ENCODE results near the gene SGCE.

The SGCE gene

GRCh38 chr7:94567396-94567795 lies 88.5 kb downstream of the SGCE start:
- Histone ChIP-seq H3K4me1 (ENCODE audit: insufficient read depth, low read length) (no peaks in the 10 kb centered on the region), H3K4me3 (ENCODE audit: low read length) (no peak overlapping the region), H3K36me3 (ENCODE audit: insufficient read depth, low read length) (no peaks in the 10 kb centered on the region), H3K9me3 (ENCODE audit: low read length) (peaks cover 3% of the 10 kb centered on the region), H3K27me3 (ENCODE audit: insufficient read depth, low read length) (no peaks in the 10 kb centered on the region), H2AFZ (ENCODE audit: low read depth, low read length) (no peak overlapping the region)

- H3K27me3 ChIP-seq (ENCODE audit: insufficient read depth, low read length) = no peaks in the 10 kb centered on the region
- H2AFZ ChIP-seq (ENCODE audit: low read depth, low read length) = no peak overlapping the region
- no peak overlapping the region for H3K4me3 ChIP-seq (ENCODE audit: low read length)
- no peaks in the 10 kb centered on the region for H3K36me3 ChIP-seq (ENCODE audit: insufficient read depth, low read length)
- H3K9me3 ChIP-seq (ENCODE audit: low read length) = no peaks in the 10 kb centered on the region
- H3K4me1 ChIP-seq (ENCODE audit: insufficient read depth, low read length) = no peaks in the 10 kb centered on the region
Observed at GRCh38 chr7:94565247-94565894, 90.6 kb downstream of the SGCE start.

- Histone ChIP-seq H3K27me3 (ENCODE audit: insufficient read depth, low read length) (no peaks in the 10 kb centered on the region), H2AFZ (ENCODE audit: low read depth, low read length) (no peak overlapping the region)
Observed at GRCh38 chr7:94562525-94562924, 93.4 kb downstream of the SGCE start.

GRCh38 chr7:94561841-94562514 lies 94.0 kb downstream of the SGCE start:
- Histone ChIP-seq H3K27me3 (ENCODE audit: insufficient read depth, low read length) (no peaks in the 10 kb centered on the region), H3K36me3 (ENCODE audit: insufficient read depth, low read length) (peaks cover 7% of the 10 kb centered on the region), H3K9me3 (ENCODE audit: low read length) (no peaks in the 10 kb centered on the region), H2AFZ (ENCODE audit: low read depth, low read length) (no peak overlapping the region), H3K4me1 (ENCODE audit: insufficient read depth, low read length) (no peaks in the 10 kb centered on the region), H3K4me3 (ENCODE audit: low read length) (no peak overlapping the region)

More at GRCh38 chr7:94562525-94562924, 93.4 kb downstream of the SGCE start:
- H3K4me1 ChIP-seq (ENCODE audit: insufficient read depth, low read length) = no peaks in the 10 kb centered on the region
- H3K9me3 ChIP-seq (ENCODE audit: low read length) = no peaks in the 10 kb centered on the region
- H3K4me3 ChIP-seq (ENCODE audit: low read length) = no peak overlapping the region
- H3K36me3 ChIP-seq (ENCODE audit: insufficient read depth, low read length) = peaks cover 3% of the 10 kb centered on the region

- H3K36me3 ChIP-seq (ENCODE audit: insufficient read depth, low read length) = peaks cover 20% of the 10 kb centered on the region
- H2AFZ ChIP-seq (ENCODE audit: low read depth, low read length) = no peak overlapping the region
Observed at GRCh38 chr7:94559972-94560371, 96.0 kb downstream of the SGCE start.

GRCh38 chr7:94557215-94557614 lies 98.7 kb downstream of the SGCE start:
- Histone ChIP-seq H3K4me3 (ENCODE audit: low read length) (no peak overlapping the region), H2AFZ (ENCODE audit: low read depth, low read length) (no peak overlapping the region), H3K36me3 (ENCODE audit: insufficient read depth, low read length) (peaks cover 42% of the 10 kb centered on the region), H3K9me3 (ENCODE audit: low read length) (no peaks in the 10 kb centered on the region), H3K4me1 (ENCODE audit: insufficient read depth, low read length) (no peaks in the 10 kb centered on the region), H3K27me3 (ENCODE audit: insufficient read depth, low read length) (no peaks in the 10 kb centered on the region)

More at GRCh38 chr7:94559972-94560371, 96.0 kb downstream of the SGCE start:
- Histone ChIP-seq H3K4me1 (ENCODE audit: insufficient read depth, low read length) (no peaks in the 10 kb centered on the region), H3K4me3 (ENCODE audit: low read length) (no peak overlapping the region), H3K9me3 (ENCODE audit: low read length) (no peaks in the 10 kb centered on the region), H3K27me3 (ENCODE audit: insufficient read depth, low read length) (no peaks in the 10 kb centered on the region)

- Histone ChIP-seq H3K4me3 (ENCODE audit: low read length) (no peak overlapping the region), H3K4me1 (ENCODE audit: insufficient read depth, low read length) (no peaks in the 10 kb centered on the region), H3K9me3 (ENCODE audit: low read length) (peaks cover 3% of the 10 kb centered on the region), H3K27me3 (ENCODE audit: insufficient read depth, low read length) (no peaks in the 10 kb centered on the region), H2AFZ (ENCODE audit: low read depth, low read length) (no peak overlapping the region), H3K36me3 (ENCODE audit: insufficient read depth, low read length) (peaks cover 50% of the 10 kb centered on the region)
Observed at GRCh38 chr7:94556028-94556427, 99.9 kb downstream of the SGCE start.

- peaks cover 31% of the 10 kb centered on the region for H3K36me3 ChIP-seq (ENCODE audit: insufficient read depth, low read length)
- peaks cover 36% of the 10 kb centered on the region for H3K4me1 ChIP-seq (ENCODE audit: insufficient read depth, low read length)
Observed at GRCh38 chr7:94547126-94547525, 108.8 kb downstream of the SGCE start.

GRCh38 chr7:94540428-94540827 lies 115.5 kb downstream of the SGCE start:
- peaks cover 68% of the 10 kb centered on the region for H3K36me3 ChIP-seq (ENCODE audit: insufficient read depth, low read length)

More at GRCh38 chr7:94547126-94547525, 108.8 kb downstream of the SGCE start:
- Histone ChIP-seq H3K27me3 (ENCODE audit: insufficient read depth, low read length) (no peaks in the 10 kb centered on the region), H3K4me3 (ENCODE audit: low read length) (no peak overlapping the region), H3K9me3 (ENCODE audit: low read length) (peaks cover 3% of the 10 kb centered on the region), H2AFZ (ENCODE audit: low read depth, low read length) (no peak overlapping the region)

More at GRCh38 chr7:94540428-94540827, 115.5 kb downstream of the SGCE start:
- Histone ChIP-seq H3K9me3 (ENCODE audit: low read length) (no peaks in the 10 kb centered on the region), H3K27me3 (ENCODE audit: insufficient read depth, low read length) (no peaks in the 10 kb centered on the region), H3K4me1 (ENCODE audit: insufficient read depth, low read length) (peaks cover 14% of the 10 kb centered on the region), H2AFZ (ENCODE audit: low read depth, low read length) (no peak overlapping the region), H3K4me3 (ENCODE audit: low read length) (no peak overlapping the region)

All from neuron (in vitro differentiated cells).